ENCODE results near the gene INTS6L. TPM values are rescaled to one million over a fixed set of nuclear protein-coding genes. Genes with fewer than 3 reads are reported as not detected.
"Not testable (repeated sequence)": the region's sequence is repeated elsewhere in the genome, so short reads cannot be mapped to it uniquely, and the experiment has no call there.

The INTS6L gene
- total RNA-seq, 4 donors from 2014 or later, result 0.19 to 1.6 (median 0.93) TPM

- TF ChIP-seq CTCF (IDR thresholded peaks at IDR 0.05 in 4 of 5, conservative IDR thresholded peaks at IDR 0.05 in 1 of 5) (peak in 2 of 5 experiments; percentile 5 to 28), POLR2A (IDR thresholded peaks at IDR 0.05) (no peak)
- Histone ChIP-seq H3K4me3 (no peak overlapping the region), H3K4me1 (no peaks in the 10 kb centered on the region), H3K9me3 (no peaks in the 10 kb centered on the region), H3K36me3 (no peaks in the 10 kb centered on the region), H3K27ac (no peak overlapping the region), H3K27me3 (no peaks in the 10 kb centered on the region)
- ATAC-seq (no peak), DNase-seq (no peak)
- intact Hi-C loops (cut with DNase I; ENCODE audit: low total_unique reads) (no loop called here), in situ Hi-C loops (cut with MboI; ENCODE audit: low sequenced_read_pairs in 4 of 4) (no loop called here)
Measured at GRCh38 chrX:135572436-135572835, 52.0 kb downstream of the INTS6L start.

- no peak for DNase-seq
- intact Hi-C loops (cut with DNase I; ENCODE audit: low total_unique reads) (no loop called here), in situ Hi-C loops (cut with MboI; ENCODE audit: low sequenced_read_pairs in 4 of 4) (loop anchor here in 1 of 4 donors (25.0 kb wide), 1 partner anchor 94 kb away; no protein-coding TSS in a partner anchor)
- Histone ChIP-seq H3K27me3 (no peaks in the 10 kb centered on the region), H3K27ac (no peak overlapping the region), H3K36me3 (no peaks in the 10 kb centered on the region), H3K9me3 (no peaks in the 10 kb centered on the region), H3K4me1 (no peaks in the 10 kb centered on the region), H3K4me3 (no peak overlapping the region)
- ATAC-seq, result no peak
- no peak for TF ChIP-seq POLR2A (IDR thresholded peaks at IDR 0.05)
- TF ChIP-seq CTCF (IDR thresholded peaks at IDR 0.05 in 4 of 5, conservative IDR thresholded peaks at IDR 0.05 in 1 of 5), result no peak
Measured at GRCh38 chrX:135581496-135581895, 61.0 kb downstream of the INTS6L start.

GRCh38 chrX:135585153-135585552, 64.7 kb downstream of the INTS6L start:
- Histone ChIP-seq H3K4me1 (no peaks in the 10 kb centered on the region), H3K27me3 (no peaks in the 10 kb centered on the region), H3K27ac (no peak overlapping the region), H3K36me3 (no peaks in the 10 kb centered on the region), H3K9me3 (no peaks in the 10 kb centered on the region), H3K4me3 (no peak overlapping the region)
- ATAC-seq (no peak), DNase-seq (no peak)
- intact Hi-C loops (cut with DNase I; ENCODE audit: low total_unique reads) (no loop called here), in situ Hi-C loops (cut with MboI; ENCODE audit: low sequenced_read_pairs in 4 of 4) (loop anchor here in 1 of 4 donors (25.0 kb wide), 1 partner anchor 98 kb away; no protein-coding TSS in a partner anchor)
- no peak for TF ChIP-seq CTCF (IDR thresholded peaks at IDR 0.05 in 4 of 5, conservative IDR thresholded peaks at IDR 0.05 in 1 of 5)
- no peak for TF ChIP-seq POLR2A (IDR thresholded peaks at IDR 0.05)

- H3K27me3 ChIP-seq, result no peaks in the 10 kb centered on the region
- H3K4me3 ChIP-seq, result no peak overlapping the region
- no peaks in the 10 kb centered on the region for H3K36me3 ChIP-seq
- no peak for TF ChIP-seq CTCF (IDR thresholded peaks at IDR 0.05 in 4 of 5, conservative IDR thresholded peaks at IDR 0.05 in 1 of 5)
- TF ChIP-seq POLR2A (IDR thresholded peaks at IDR 0.05), result no peak
- ATAC-seq (no peak), DNase-seq (no peak)
- H3K9me3 ChIP-seq, result no peaks in the 10 kb centered on the region
- no peak overlapping the region for H3K27ac ChIP-seq
- in situ Hi-C loops (cut with MboI; ENCODE audit: low sequenced_read_pairs in 4 of 4), result loop anchor here in 1 of 4 donors (25.0 kb wide), 1 partner anchor 105 kb away; no protein-coding TSS in a partner anchor
- no peaks in the 10 kb centered on the region for H3K4me1 ChIP-seq
- intact Hi-C loops (cut with DNase I; ENCODE audit: low total_unique reads), result no loop called here
Measured at GRCh38 chrX:135591871-135592270, 71.4 kb downstream of the INTS6L start.

- not testable (repeated sequence) for ATAC-seq
Measured at GRCh38 chrX:135594049-135594448, 73.6 kb downstream of the INTS6L start.

GRCh38 chrX:135594453-135594852, 74.0 kb downstream of the INTS6L start:
- H3K36me3 ChIP-seq; H3K27ac ChIP-seq; H3K27me3 ChIP-seq; H3K4me1 ChIP-seq; H3K9me3 ChIP-seq; ATAC-seq; intact Hi-C loops (cut with DNase I; ENCODE audit: low total_unique reads); H3K4me3 ChIP-seq; DNase-seq: not testable (repeated sequence)
- in situ Hi-C loops (cut with MboI; ENCODE audit: low sequenced_read_pairs in 4 of 4), result loop anchor here in 1 of 4 donors (25.0 kb wide), 1 partner anchor 107 kb away; no protein-coding TSS in a partner anchor

More at GRCh38 chrX:135594049-135594448, 73.6 kb downstream of the INTS6L start:
- H3K4me3 ChIP-seq; H3K4me1 ChIP-seq; H3K36me3 ChIP-seq; H3K27ac ChIP-seq; DNase-seq; H3K9me3 ChIP-seq; H3K27me3 ChIP-seq; intact Hi-C loops (cut with DNase I; ENCODE audit: low total_unique reads): not testable (repeated sequence)
- in situ Hi-C loops (cut with MboI; ENCODE audit: low sequenced_read_pairs in 4 of 4), result loop anchor here in 1 of 4 donors (25.0 kb wide), 1 partner anchor 107 kb away; no protein-coding TSS in a partner anchor
